ENCODE data around the gene JCAD. TPM values are rescaled to one million over a fixed set of nuclear protein-coding genes. Genes with fewer than 3 reads are reported as not detected.

Gene JCAD
- polyA plus RNA-seq, 2 of the 4 experiments (the other 2 are of a cell fraction): 4.4 to 6.4 TPM

DNA sequence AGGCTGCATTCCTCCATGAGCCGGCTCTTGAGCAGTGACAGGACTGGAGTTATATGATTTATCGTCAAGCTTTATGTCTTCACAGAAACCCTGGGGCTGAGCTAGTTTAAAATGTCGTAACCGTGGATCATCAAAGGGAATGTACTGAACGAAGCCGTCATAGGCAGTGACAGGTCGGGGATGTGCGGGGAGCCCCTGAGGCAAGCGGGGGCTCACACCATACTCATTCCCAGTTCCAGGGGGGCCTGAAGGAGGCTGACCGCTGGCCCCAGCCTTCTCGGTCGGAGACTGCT, 30.7 kb downstream of the JCAD start:
- ATAC-seq (no peak), FAIRE-seq (no peak), DNase-seq (ENCODE audit: low read depth in 1 of 2, low spot score in 1 of 2) (no peak)
- CTCF ChIA-PET: interaction anchor here (1.1 to 2.1 kb wide), 3 partner anchors 14 to 27 kb away, joined by 3 to 10 read pairs (median 4); no protein-coding TSS in a partner anchor
- WGBS (ENCODE audit: missing lambda C conversion rate): 93% methylated on average over 11 of the region's 12 CpGs
- no peak overlapping the region for H3K4me2 ChIP-seq
- no peak for TF ChIP-seq HOXB5 (CRISPR knock-in tag; IDR thresholded peaks at IDR 0.05)
- TF ChIP-seq HOXB13 (CRISPR knock-in tag; IDR thresholded peaks at IDR 0.05; ENCODE audit: low read depth): no peak
- no peak for TF ChIP-seq SREBF2 (IDR thresholded peaks at IDR 0.05)
- TF ChIP-seq FOSB (CRISPR knock-in tag; IDR thresholded peaks at IDR 0.05): no peak
- TF ChIP-seq NR3C1 (IDR thresholded peaks at IDR 0.05): no peak
- TF ChIP-seq NFE2L2 (conservative IDR thresholded peaks at IDR 0.05; ENCODE audit: low read length): no peak
- TF ChIP-seq BHLHE40 (IDR thresholded peaks at IDR 0.05; ENCODE audit: low read depth, low read length): no peak
- TF ChIP-seq ZFP36 (IDR thresholded peaks at IDR 0.05; ENCODE audit: borderline replicate concordance, partially characterized antibody): no peak
- TF ChIP-seq PHF8 (IDR thresholded peaks at IDR 0.05; ENCODE audit: borderline replicate concordance, low read depth): no peak
- no peak for TF ChIP-seq MAZ (IDR thresholded peaks at IDR 0.05; ENCODE audit: borderline replicate concordance, low read depth, low read length)
- no peak for TF ChIP-seq NPAS2 (CRISPR knock-in tag; IDR thresholded peaks at IDR 0.05; ENCODE audit: borderline replicate concordance)
- no peak for TF ChIP-seq RCOR1 (IDR thresholded peaks at IDR 0.05; ENCODE audit: low read depth, low read length)
- no peak for TF ChIP-seq EHF (CRISPR knock-in tag; IDR thresholded peaks at IDR 0.05)
- no peak for TF ChIP-seq CHD2 (IDR thresholded peaks at IDR 0.05; ENCODE audit: low read length, partially characterized antibody)
- no peak for TF ChIP-seq MAFK (IDR thresholded peaks at IDR 0.05; ENCODE audit: partially characterized antibody)
- no peak for TF ChIP-seq RFX5 (IDR thresholded peaks at IDR 0.05)
- no peak for TF ChIP-seq ELK1 (IDR thresholded peaks at IDR 0.05; ENCODE audit: low read depth, low read length)
- TF ChIP-seq KDM1A (IDR thresholded peaks at IDR 0.05; ENCODE audit: low read depth): no peak
- no peak for TF ChIP-seq FOSL2 (IDR thresholded peaks at IDR 0.05)
- no peak for TF ChIP-seq FOSL2 (CRISPR knock-in tag; IDR thresholded peaks at IDR 0.05)
- H3K27ac ChIP-seq: no peak overlapping the region
- no peaks in the 10 kb centered on the region for H3K4me1 ChIP-seq
- no peak overlapping the region for H3K4me3 ChIP-seq
- POLR2A ChIA-PET: no interaction called here
- no peaks in the 10 kb centered on the region for H3K9me3 ChIP-seq

- ChIA-PET CTCF (interaction anchor here (0.6 to 2.1 kb wide), 4 partner anchors 15 to 252 kb away, joined by 3 to 10 read pairs (median 4); no protein-coding TSS in a partner anchor), POLR2A (no interaction called here)
- no peak overlapping the region for H3K27ac ChIP-seq
- DNase-seq (ENCODE audit: low read depth in 1 of 2, low spot score in 1 of 2) (no peak), ATAC-seq (no peak), FAIRE-seq (no peak)
- no peaks in the 10 kb centered on the region for H3K9me3 ChIP-seq
- H3K4me2 ChIP-seq: no peak overlapping the region
- WGBS (ENCODE audit: missing lambda C conversion rate): 87% methylated on average over 17 of the region's 18 CpGs
- H3K4me3 ChIP-seq: no peak overlapping the region
- TF ChIP-seq EHF (CRISPR knock-in tag; IDR thresholded peaks at IDR 0.05): no peak
- no peak for TF ChIP-seq REST (IDR thresholded peaks at IDR 0.05)
- TF ChIP-seq TP53 (CRISPR knock-in tag; IDR thresholded peaks at IDR 0.05): no peak
- no peak for TF ChIP-seq FOSB (CRISPR knock-in tag; IDR thresholded peaks at IDR 0.05)
- no peak for TF ChIP-seq HDAC2 (IDR thresholded peaks at IDR 0.05)
- no peak for TF ChIP-seq ZFP36 (IDR thresholded peaks at IDR 0.05; ENCODE audit: borderline replicate concordance, partially characterized antibody)
- TF ChIP-seq ZC3H11A (IDR thresholded peaks at IDR 0.05): no peak
- TF ChIP-seq MAFK (IDR thresholded peaks at IDR 0.05; ENCODE audit: partially characterized antibody): no peak
- TF ChIP-seq, protein P1, sequence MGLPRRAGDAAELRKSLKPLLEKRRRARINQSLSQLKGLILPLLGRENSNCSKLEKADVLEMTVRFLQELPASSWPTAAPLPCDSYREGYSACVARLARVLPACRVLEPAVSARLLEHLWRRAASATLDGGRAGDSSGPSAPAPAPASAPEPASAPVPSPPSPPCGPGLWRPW (IDR thresholded peaks at IDR 0.05): no peak
- TF ChIP-seq RARB (CRISPR knock-in tag; IDR thresholded peaks at IDR 0.05): no peak
- TF ChIP-seq POLR2A (IDR thresholded peaks at IDR 0.05; ENCODE audit: low read length): no peak
- H3K4me1 ChIP-seq: no peaks in the 10 kb centered on the region
These were observed 31.2 kb downstream of the JCAD start for GRCh38 chr10:30028006-30028737.

All from A549 (cell line).